Right lobe of liver (tissue), 6 donors: Measurements from ENCODE around the gene NID2. TPM values are rescaled to one million over a fixed set of nuclear protein-coding genes. Genes with fewer than 3 reads are reported as not detected.

ENCODE experiments used
- ATAC-seq, 4 donors: fragments of 200-7000 bp; cut with Tn5 transposase; one replicate each; pipeline ENCODE4 v1.9.1; 2020; ENCODE audit warnings: mild to moderate bottlenecking in 4 of 4, moderate library complexity in 4 of 4
- DNase-seq, 3 donors: peaks; one replicate each; pipeline ENCODE4 v3.0.0-alpha.2; 2020
- H3K27ac ChIP-seq, 3 donors: fragments of 200-600 bp; one replicate each; pipeline ENCODE4 v1.8.0; 2022
- H3K27me3 ChIP-seq, 2 donors: fragments of 200-600 bp; one replicate each; pipeline ENCODE4 v1.8.0; 2022
- H3K36me3 ChIP-seq, 4 donors: fragments of 200-600 bp; sonication (generic) in 1 of 4; one replicate each; pipeline versions ENCODE4 v1.5.1 to v1.8.0; 2017 to 2022; ENCODE audit warnings: control low read depth in 1 of 4
- H3K4me1 ChIP-seq, 4 donors: fragments of 200-600 bp; sonication (generic) in 1 of 4; one replicate each; pipeline versions ENCODE4 v1.5.1 to v1.8.0; 2017 to 2022; ENCODE audit warnings: control low read depth in 1 of 4
- H3K4me3 ChIP-seq, 3 donors: fragments of 200-600 bp; one replicate each; pipeline ENCODE4 v1.8.0; 2022
- H3K9me3 ChIP-seq, 4 donors: fragments of 200-600 bp; sonication (generic) in 1 of 4; one replicate each; pipeline versions ENCODE4 v1.5.1 to v1.8.0; 2017 to 2022; ENCODE audit warnings: control low read depth in 1 of 4
- POLR2A ChIP-seq: fragments of 450-650 bp; IDR thresholded peaks from one replicate; pipeline ENCODE4 v1.6.1; 2017; ENCODE audit warnings: antibody characterized with exemption, mild to moderate bottlenecking
- WGBS: methylation state at CpG from one replicate; pipeline ENCODE4 v1.1.6; 2018; ENCODE audit warnings: low coverage, low lambda C conversion rate; ENCODE audit not compliant: insufficient coverage; ENCODE audit errors: missing lambda C conversion rate; 5-methylcytosine and 5-hydroxymethylcytosine counted together
- intact Hi-C, 2 donors: fragments of 100-400 bp; cut with DNase I; formaldehyde crosslinking; loops; one replicate each; pipeline versions ENCODE4 v1.11.2 to v1.14.1; 2022
- total RNA-seq, 6 experiments: library from RNA; depleted of rRNA in 2 of 6; stranded (reverse); fragments of >200 nt in 2 of 6; fragmentation: NEBNext Ultra II Directional in 3 of 6; extraction: Animal tissue kit (Norgen Biotek cat#: 25700) in 3 of 6; gene quantifications; one replicate each; pipeline versions ENCODE4 v1.1.0 to v1.2.4, GENCODE V29; 2016 to 2023
- TF ChIP-seq, protein P1 (sequence below), 4 donors: fragments of 200-600 bp in 3 of 4; fragments of 450-650 bp in 1 of 4; IDR thresholded peaks; one replicate each; pipeline versions ENCODE4 v1.5.1 to v1.8.0; 2016 to 2022; ENCODE audit warnings: antibody characterized with exemption in 4 of 4, mild to moderate bottlenecking in 2 of 4
- donor health status: DM: no; HTN: yes; CAD: no.
- donor health status: DM: no; HTN: no; CAD: no.
- donor health status: DM: no; HTN: no; CAD: no.
- donor health status: DM: no; HTN: yes; CAD: no.
- donor health status: DM: no; HTN: yes; CAD: no.

Gene NID2
- total RNA-seq, 6 experiments from 2014 or later, result 1.7 to 12.9 (median 4.5) TPM

- Histone ChIP-seq H3K27me3 (no peaks in the 10 kb centered on the region), H3K9me3 (no peaks in the 10 kb centered on the region), H3K4me3 (no peak overlapping the region), H3K4me1 (no peaks in the 10 kb centered on the region), H3K27ac (no peak overlapping the region), H3K36me3 (no peaks in the 10 kb centered on the region)
- 95% methylated on average over 2 of the region's 10 CpGs for WGBS
- DNase-seq, result no peak
- TF ChIP-seq POLR2A, result no peak
- TF ChIP-seq, protein P1, sequence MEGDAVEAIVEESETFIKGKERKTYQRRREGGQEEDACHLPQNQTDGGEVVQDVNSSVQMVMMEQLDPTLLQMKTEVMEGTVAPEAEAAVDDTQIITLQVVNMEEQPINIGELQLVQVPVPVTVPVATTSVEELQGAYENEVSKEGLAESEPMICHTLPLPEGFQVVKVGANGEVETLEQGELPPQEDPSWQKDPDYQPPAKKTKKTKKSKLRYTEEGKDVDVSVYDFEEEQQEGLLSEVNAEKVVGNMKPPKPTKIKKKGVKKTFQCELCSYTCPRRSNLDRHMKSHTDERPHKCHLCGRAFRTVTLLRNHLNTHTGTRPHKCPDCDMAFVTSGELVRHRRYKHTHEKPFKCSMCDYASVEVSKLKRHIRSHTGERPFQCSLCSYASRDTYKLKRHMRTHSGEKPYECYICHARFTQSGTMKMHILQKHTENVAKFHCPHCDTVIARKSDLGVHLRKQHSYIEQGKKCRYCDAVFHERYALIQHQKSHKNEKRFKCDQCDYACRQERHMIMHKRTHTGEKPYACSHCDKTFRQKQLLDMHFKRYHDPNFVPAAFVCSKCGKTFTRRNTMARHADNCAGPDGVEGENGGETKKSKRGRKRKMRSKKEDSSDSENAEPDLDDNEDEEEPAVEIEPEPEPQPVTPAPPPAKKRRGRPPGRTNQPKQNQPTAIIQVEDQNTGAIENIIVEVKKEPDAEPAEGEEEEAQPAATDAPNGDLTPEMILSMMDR (IDR thresholded peaks at IDR 0.05), result no peak
- intact Hi-C loops, result no loop called here
- no peak for ATAC-seq
These were observed 20.7 kb downstream of the NID2 start for GRCh38 chr14:52048116-52048515.

DNA sequence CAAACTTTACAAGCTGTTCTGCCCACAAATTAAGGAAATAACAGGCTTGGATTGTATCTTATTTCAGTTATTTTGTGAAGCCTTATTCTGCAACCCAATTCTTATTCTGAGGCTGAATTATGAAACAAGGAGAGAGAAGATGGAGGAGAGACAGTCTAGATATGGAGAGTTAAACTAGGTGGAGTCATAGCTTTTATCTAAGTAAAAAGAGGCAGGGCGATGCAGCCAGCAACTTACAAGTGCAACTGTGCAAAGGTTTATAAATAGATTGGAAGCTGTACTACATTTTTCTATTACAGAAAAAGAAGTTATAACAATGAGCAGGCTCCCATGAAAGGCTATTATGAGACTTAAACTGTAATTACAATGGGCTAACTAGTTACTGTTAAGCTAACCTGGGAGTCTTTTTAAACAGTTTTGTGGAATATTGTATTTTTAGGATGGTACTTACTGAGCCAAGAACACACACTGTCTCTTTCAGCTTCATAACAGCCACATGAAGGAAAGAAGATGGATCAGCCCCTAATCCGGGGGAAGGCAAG, 22.4 kb downstream of the NID2 start:
- WGBS, result 23% methylated on average over 1 of the region's 2 CpGs
- no peak for TF ChIP-seq POLR2A
- TF ChIP-seq, protein P1 (IDR thresholded peaks at IDR 0.05), result no peak
- intact Hi-C loops, result no loop called here
- DNase-seq (no peak), ATAC-seq (no peak)
- Histone ChIP-seq H3K36me3 (no peaks in the 10 kb centered on the region), H3K4me3 (no peak overlapping the region), H3K9me3 (no peaks in the 10 kb centered on the region), H3K4me1 (no peaks in the 10 kb centered on the region), H3K27me3 (no peaks in the 10 kb centered on the region), H3K27ac (no peak overlapping the region)

DNA sequence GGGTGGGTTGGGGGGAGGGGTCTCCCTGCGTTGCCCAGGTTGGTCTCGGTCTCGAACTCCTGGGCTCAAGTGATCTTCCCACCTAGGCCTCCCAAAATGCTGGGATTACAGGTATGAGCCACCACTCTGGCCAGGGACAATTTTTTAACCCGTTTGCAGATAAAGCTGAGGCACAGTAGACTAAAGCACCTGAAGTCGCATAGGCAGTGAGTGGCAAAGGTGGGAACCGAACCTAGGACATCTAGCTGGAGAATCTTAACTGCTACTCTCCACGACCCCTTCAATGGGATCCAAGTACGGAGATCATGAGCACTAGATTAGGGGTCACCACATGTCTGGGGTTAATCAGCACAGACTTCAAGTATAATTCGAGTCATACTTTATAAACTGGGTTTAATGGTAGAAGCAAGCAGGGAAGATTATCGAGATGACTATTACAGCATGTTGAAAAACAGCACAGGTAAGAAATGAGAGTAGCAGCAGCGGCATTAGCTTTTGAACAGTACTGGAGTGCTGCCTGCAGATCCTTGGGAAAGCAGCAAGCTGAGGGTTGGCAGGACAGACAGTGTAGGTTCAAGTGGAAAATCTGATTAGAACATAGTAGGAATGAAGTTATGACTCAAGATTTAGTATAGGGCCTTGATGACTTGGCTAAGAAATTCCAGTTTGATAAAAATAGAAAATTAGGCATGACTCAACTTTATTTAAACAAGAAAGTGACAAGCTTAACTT, 23.9 kb downstream of the NID2 start:
- Histone ChIP-seq H3K4me1 (no peaks in the 10 kb centered on the region), H3K4me3 (no peak overlapping the region), H3K27ac (no peak overlapping the region), H3K27me3 (no peaks in the 10 kb centered on the region), H3K36me3 (no peaks in the 10 kb centered on the region), H3K9me3 (no peaks in the 10 kb centered on the region)
- DNase-seq (no peak), ATAC-seq (no peak)
- TF ChIP-seq, protein P1 (IDR thresholded peaks at IDR 0.05), result no peak
- TF ChIP-seq POLR2A, result no peak
- intact Hi-C loops, result no loop called here
- WGBS, result 53% methylated on average over 9 of the region's 11 CpGs

GRCh38 chr14:52043690-52044089, 25.2 kb downstream of the NID2 start:
- ATAC-seq, result peak in 3 of 4 donors; percentile 33 to 53 (median 41)
- intact Hi-C loops, result no loop called here
- no peaks in the 10 kb centered on the region for H3K27me3 ChIP-seq
- H3K4me3 ChIP-seq, result no peak overlapping the region
- H3K9me3 ChIP-seq, result no peaks in the 10 kb centered on the region
- no peaks in the 10 kb centered on the region for H3K4me1 ChIP-seq
- 24% methylated on average over 5 of the region's 5 CpGs for WGBS
- no peak overlapping the region for H3K27ac ChIP-seq
- TF ChIP-seq, protein P1 (IDR thresholded peaks at IDR 0.05), result peak; percentile 19 to 25 (median 21)
- TF ChIP-seq POLR2A, result no peak
- DNase-seq, result no peak
- H3K36me3 ChIP-seq, result no peaks in the 10 kb centered on the region
